ENCODE data around the gene FRY.
A peak's percentile ranks its signal among the peaks of the same experiment; 100 is the strongest.

The FRY gene

GRCh38 chr13:32016631-32017030 lies 14.9 kb upstream of the FRY start:
- DNase-seq (ENCODE audit: low spot score) = no peak

- no peak for DNase-seq (ENCODE audit: low spot score)
Observed at GRCh38 chr13:32017474-32017873, 14.1 kb upstream of the FRY start.

DNA sequence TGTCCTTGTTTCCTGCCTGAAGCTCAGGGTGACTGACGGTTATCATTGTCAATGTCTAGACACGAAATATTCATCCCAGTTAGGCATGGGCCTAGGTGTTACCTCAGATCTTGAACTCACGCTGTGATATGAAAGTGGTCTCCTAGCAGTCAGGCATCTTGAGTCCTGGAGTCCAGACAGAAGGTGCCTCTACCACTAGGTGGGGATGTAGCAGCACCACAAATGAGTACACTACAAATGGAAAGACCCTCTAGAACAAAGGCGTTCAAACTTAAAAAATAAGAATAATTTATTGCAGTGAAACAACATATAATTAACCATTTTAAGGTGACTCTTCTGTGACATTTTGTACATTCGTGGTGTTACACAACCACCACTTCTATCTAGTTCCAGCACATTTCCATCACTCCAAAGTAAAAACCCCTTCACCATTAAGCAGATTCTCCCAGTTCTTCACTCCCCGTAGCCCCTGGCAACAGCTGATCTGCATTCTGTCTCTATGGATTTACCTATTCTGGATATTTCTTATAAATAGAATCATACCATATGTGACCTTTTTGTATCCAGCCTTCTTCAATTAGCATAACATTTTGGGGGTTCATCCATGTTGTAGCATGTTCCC lies 11.9 kb upstream of the FRY start:
- peak; percentile 16 for DNase-seq (ENCODE audit: low spot score)

DNA sequence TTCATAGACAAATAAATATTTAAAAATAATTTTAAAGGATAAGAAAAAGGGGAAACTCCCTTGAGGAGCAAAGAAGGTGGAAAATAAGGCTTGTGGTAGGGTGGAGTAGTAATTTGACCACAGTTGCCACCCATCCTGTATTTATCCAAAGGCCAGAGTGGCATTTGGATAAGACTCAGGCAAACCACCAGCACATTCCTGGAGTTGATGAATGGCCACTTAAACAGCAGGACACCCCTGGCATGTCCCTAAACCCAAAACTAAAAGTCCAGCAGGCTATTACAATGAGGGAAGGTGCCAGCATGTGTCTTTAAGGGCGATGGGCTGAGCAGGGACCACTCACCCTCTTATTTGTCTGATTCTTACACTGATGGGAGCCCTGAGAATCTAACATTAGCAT lies 9.8 kb upstream of the FRY start:
- DNase-seq (ENCODE audit: low spot score) = peak; percentile 24

DNA sequence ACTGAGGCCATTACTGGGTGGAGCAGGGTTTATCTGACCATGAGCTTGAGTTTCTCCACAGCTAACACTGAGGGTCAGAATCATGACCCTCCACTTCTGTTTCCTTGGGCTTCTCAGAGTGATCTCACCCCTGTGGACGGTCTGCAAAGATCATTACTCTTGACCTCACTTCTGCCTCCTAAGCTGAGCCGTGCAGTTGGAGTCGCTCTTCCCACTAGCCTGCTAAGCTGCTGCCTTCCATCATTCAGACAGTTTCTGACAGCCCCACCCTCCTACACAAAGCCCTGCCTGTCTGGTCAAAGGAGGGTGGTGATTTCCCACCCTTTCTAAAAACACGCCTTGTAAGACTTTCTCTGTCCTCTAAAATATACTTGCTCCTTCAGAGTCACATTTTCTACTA lies 9.3 kb upstream of the FRY start:
- DNase-seq (ENCODE audit: low spot score) = no peak

GRCh38 chr13:32023096-32023495 lies 8.5 kb upstream of the FRY start:
- no peak for DNase-seq (ENCODE audit: low spot score)

DNA sequence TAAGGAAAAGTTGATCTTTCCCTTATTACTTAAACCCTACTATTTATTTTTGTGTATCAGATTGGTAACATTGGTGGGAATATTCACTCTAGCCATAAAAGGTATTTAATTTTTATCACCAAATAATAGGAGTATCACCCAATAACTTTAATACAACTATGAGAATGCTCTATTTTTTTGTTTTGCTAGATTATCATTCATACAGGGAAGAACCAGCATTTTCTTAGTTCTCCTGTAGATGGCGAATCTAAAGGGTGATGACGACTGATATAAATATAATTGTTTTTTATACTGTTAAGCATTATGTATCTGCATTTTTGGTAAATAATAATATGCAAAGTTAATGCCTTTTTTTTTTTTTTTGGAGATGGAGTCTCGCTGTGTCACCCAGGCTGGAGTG lies 7.9 kb upstream of the FRY start:
- DNase-seq (ENCODE audit: low spot score) = no peak

- no peak for DNase-seq (ENCODE audit: low spot score)
Observed at GRCh38 chr13:32024750-32025149, 6.8 kb upstream of the FRY start.

GRCh38 chr13:32025730-32026129 lies 5.8 kb upstream of the FRY start:
- no peak for DNase-seq (ENCODE audit: low spot score)

GRCh38 chr13:32026623-32027022 lies 5.0 kb upstream of the FRY start:
- DNase-seq (ENCODE audit: low spot score) = no peak

DNA sequence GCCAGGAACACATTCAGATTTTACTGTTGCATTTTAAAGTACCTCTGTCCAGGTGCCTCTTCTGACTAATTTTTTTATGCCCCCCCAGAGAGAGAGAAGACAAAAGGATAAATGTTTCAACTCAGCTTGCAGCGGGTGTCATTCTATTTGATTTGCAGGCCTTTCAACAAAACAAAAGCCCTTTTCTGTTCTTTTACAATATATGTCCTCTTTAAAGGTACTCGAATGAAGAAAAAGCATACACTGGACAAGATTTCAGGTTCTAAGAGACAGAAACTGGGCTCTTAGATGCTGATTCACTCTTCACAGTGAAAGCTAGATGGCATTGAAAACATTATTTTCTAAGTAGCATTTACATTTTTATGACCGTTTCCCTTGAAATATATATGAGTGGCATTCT lies 2.9 kb upstream of the FRY start:
- DNase-seq (ENCODE audit: low spot score) = no peak

DNA sequence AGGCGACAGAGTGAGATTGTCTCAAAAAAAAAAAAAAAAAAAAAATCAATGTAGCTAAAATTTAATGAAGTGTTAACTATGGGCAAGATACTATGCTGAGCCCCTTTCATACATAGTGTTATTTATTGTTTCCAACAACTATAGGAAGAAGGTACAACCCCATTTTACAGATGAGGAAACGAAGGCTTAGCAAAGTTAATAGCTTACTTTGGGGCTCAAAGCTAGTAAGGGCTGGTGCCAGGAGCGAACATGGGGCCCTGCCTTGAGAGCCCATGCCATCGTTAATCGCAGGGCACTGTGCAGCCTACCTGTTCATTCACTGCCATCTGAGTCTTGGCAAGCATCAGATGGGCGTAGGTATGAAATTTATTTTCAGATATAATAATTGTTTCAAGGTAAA lies 1.9 kb upstream of the FRY start:
- no peak for DNase-seq (ENCODE audit: low spot score)

DNA sequence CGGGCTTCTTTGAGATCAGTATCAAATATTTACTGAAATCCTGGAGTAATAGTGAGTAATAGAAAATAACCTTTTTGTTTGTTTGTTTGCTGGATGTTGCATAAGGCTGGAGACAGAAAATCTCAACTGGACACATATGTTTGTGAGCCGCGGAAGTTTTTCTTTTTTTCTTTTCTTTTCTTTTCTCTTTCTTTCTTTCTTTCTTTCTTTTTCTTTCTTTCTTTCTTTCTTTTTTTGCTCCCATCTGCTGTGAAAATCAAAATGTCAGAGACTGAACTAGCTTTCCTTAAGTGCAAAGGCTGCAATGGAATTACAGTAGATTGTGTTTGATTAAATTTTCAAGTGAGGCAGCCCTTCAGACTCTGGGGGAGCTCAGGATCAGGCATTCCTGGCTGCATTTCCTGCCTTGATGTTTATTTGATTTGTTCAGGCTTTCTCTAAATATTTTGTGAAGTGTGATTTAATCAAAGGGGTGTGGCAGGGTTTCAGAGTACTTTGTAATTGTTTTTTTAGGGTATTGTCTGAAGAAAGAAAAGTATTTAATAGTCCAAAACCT lies 319 bp downstream of the FRY start:
- DNase-seq (ENCODE audit: low spot score) = no peak

DNA sequence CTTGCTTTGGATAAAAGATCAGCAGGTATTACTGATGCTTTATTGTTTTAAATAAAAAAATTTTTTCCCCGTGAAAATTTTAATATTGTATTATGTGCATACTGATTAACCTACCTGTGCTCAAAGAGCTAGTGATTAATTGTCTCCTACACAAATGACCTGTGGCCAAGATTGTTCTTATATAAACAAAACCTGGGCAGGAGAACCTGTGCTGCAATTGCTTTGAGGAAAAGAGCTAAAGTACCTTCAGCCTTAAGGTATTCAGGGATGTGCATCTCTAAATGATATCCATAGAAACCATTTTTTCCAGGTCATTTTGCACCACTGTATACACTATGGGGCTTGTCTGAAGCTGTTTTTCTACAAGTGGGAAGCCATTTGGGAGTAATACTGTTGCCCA lies 1.2 kb downstream of the FRY start:
- no peak for DNase-seq (ENCODE audit: low spot score)

- no peak for DNase-seq (ENCODE audit: low spot score)
Observed at GRCh38 chr13:32033744-32034143, 2.2 kb downstream of the FRY start.

GRCh38 chr13:32035716-32036115 lies 4.1 kb downstream of the FRY start:
- DNase-seq (ENCODE audit: low spot score) = no peak

DNA sequence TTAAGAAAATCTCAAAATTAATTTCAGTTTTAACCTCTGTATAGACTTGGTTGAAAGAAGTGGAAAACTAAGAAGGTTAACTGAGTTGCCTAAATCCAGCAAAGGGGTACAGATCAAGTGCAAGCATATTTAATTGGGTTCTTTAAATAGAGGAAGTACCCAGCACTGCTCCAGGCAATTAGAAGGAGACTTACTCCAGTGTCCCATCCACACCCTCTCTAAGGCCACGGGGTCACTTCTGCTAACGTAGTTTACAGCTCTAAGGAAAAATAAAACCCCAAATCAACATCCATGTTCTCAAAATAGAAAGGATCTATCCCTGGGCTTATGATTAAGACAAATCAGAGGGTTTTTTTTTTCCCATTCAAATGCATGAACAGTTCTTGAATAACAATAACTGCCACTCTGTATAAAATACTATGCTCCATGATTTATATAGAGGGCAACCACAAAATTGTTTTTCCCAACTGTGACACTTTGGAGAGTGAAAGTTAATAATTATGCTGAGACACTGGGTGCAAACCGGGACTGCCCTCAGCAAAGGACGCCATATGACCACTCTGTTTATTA lies 4.6 kb downstream of the FRY start:
- DNase-seq (ENCODE audit: low spot score) = no peak

- DNase-seq (ENCODE audit: low spot score) = no peak
Observed at GRCh38 chr13:32036757-32037156, 5.2 kb downstream of the FRY start.

GRCh38 chr13:32037471-32037870 lies 5.9 kb downstream of the FRY start:
- DNase-seq (ENCODE audit: low spot score) = no peak

- no peak for DNase-seq (ENCODE audit: low spot score)
Observed at GRCh38 chr13:32038343-32038742, 6.8 kb downstream of the FRY start.

- no peak for DNase-seq (ENCODE audit: low spot score)
Observed at GRCh38 chr13:32039056-32039455, 7.5 kb downstream of the FRY start.

- DNase-seq (ENCODE audit: low spot score) = no peak
Observed at GRCh38 chr13:32039528-32039927, 8.0 kb downstream of the FRY start.

GRCh38 chr13:32040052-32040642 lies 8.6 kb downstream of the FRY start:
- no peak for DNase-seq (ENCODE audit: low spot score)

DNA sequence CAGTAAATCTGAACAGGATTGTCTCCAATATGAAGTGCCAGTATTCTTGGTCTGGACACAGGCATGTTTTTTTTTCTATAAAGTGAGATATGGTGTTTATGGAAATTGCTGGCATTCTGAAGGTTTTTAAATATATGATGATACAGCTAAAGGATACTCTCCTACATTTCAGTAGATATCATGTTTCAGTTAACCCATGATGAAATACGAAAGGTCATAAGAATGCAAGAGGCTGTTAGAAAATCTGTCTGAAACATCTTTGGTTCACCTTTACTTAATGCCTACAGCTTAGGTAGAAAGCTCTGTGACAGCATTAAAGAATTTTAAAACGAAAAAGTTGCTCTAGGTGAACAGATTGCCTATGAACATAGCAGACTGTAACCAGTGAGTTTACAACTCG lies 9.1 kb downstream of the FRY start:
- no peak for DNase-seq (ENCODE audit: low spot score)

All from LoVo (cell line).